IMR-90 (cell line): ENCODE measurements around the gene ACSL6. TPM values are rescaled to one million over a fixed set of nuclear protein-coding genes. Genes with fewer than 3 reads are reported as not detected.

Experiments used
- ATAC-seq: fragments of 200-7000 bp; cut with Tn5 transposase; 2 replicates; pipeline ENCODE4 v1.9.1; 2020; ENCODE audit warnings: low read depth, mild to moderate bottlenecking, moderate library complexity
- BruUV-seq: library from RNA; stranded (reverse); fragments of 400-500 nt; replicated peaks from 2 replicates; lab custom pipeline; 2021; lab: Mats Ljungman, UMichigan
- CTCF ChIA-PET: fragments of 300-600 bp; formaldehyde crosslinking; extraction: SDS; loops from one replicate; lab custom pipeline; 2021; ENCODE audit warnings: antibody characterized with exemption; lab: Yijun Ruan, JAX
- POLR2A ChIA-PET: fragments of 300-600 bp; sonication (Branson Sonifier 250); formaldehyde crosslinking; loops from one replicate; lab custom pipeline; 2022; ENCODE audit warnings: antibody characterized with exemption; ENCODE audit not compliant: unreplicated experiment; lab: Charles Lee
- DNase-seq: peaks from one replicate; pipeline ENCODE4 v3.0.0; 2013
- H2AFZ ChIP-seq: replicated peaks from 2 replicates; pipeline ENCODE3; 2013; ENCODE audit warnings: low read length, mild to moderate bottlenecking; ENCODE audit not compliant: poor library complexity
- H2AK5ac ChIP-seq: 2 replicates; pipeline ENCODE4 v1.6.1; 2013; ENCODE audit warnings: low read depth, low read length, inconsistent platforms
- H2AK9ac ChIP-seq: replicated peaks from 2 replicates; pipeline ENCODE3; 2013; ENCODE audit warnings: mild to moderate bottlenecking, low read depth, low read length, moderate library complexity; ENCODE audit not compliant: poor library complexity
- H2BK120ac ChIP-seq: 2 replicates; pipeline ENCODE4 v1.6.1; 2013; ENCODE audit warnings: low read depth, low read length, inconsistent platforms
- H2BK15ac ChIP-seq: 3 replicates; pipeline ENCODE4 v1.6.1; 2013; ENCODE audit warnings: low read depth, low read length, inconsistent platforms
- H2BK20ac ChIP-seq: 2 replicates; pipeline ENCODE4 v1.6.1; 2013; ENCODE audit warnings: low read depth, mild to moderate bottlenecking, inconsistent platforms, low read length, moderate library complexity
- H2BK5ac ChIP-seq: 2 replicates; pipeline ENCODE4 v1.6.1; 2013; ENCODE audit warnings: mild to moderate bottlenecking, low read depth, low read length, inconsistent platforms; ENCODE audit not compliant: poor library complexity, severe bottlenecking
- H3K14ac ChIP-seq: replicated peaks from 2 replicates; pipeline ENCODE4 v1.6.1; 2013; ENCODE audit warnings: low read depth, low read length, inconsistent platforms
- H3K18ac ChIP-seq: 2 replicates; pipeline ENCODE4 v1.6.1; 2013; ENCODE audit warnings: low read depth, low read length, control low read depth
- H3K23ac ChIP-seq: 2 replicates; pipeline ENCODE4 v1.6.1; 2013; ENCODE audit warnings: low read depth, low read length, inconsistent platforms
- H3K27ac ChIP-seq: 2 replicates; pipeline ENCODE4 v1.5.1; 2013; ENCODE audit warnings: mild to moderate bottlenecking, control low read depth, low read length; ENCODE audit not compliant: insufficient read depth
- H3K27me3 ChIP-seq: 2 replicates; pipeline ENCODE4 v1.6.1; 2013; ENCODE audit warnings: low read length; ENCODE audit not compliant: control insufficient read depth, insufficient read depth
- H3K36me3 ChIP-seq: 2 replicates; pipeline ENCODE4 v1.6.1; 2013; ENCODE audit warnings: low read length, mixed read lengths; ENCODE audit not compliant: control insufficient read depth, insufficient read depth
- H3K4ac ChIP-seq: 2 replicates; pipeline ENCODE4 v1.6.1; 2013; ENCODE audit warnings: low read depth, low read length, inconsistent platforms
- H3K4me1 ChIP-seq: 2 replicates; pipeline ENCODE4 v1.6.1; 2013; ENCODE audit warnings: low read length, mixed read lengths; ENCODE audit not compliant: control insufficient read depth, insufficient read depth
- H3K4me2 ChIP-seq: 2 replicates; pipeline ENCODE4 v1.6.1; 2013; ENCODE audit warnings: low read depth, mild to moderate bottlenecking, control low read depth, low read length, moderate library complexity
- H3K4me3 ChIP-seq: 2 replicates; pipeline ENCODE4 v1.5.1; 2013; ENCODE audit warnings: low read depth, mild to moderate bottlenecking, control low read depth, low read length, moderate library complexity; ENCODE audit not compliant: insufficient read depth
- H3K56ac ChIP-seq: 2 replicates; pipeline ENCODE4 v1.6.1; 2013; ENCODE audit warnings: low read length, inconsistent platforms; ENCODE audit not compliant: insufficient read depth; ENCODE audit errors: extremely low read depth
- H3K79me1 ChIP-seq, 2 experiments: 2 replicates each; pipeline ENCODE4 v1.6.1; 2013; ENCODE audit warnings: low read length in 2 of 2, inconsistent platforms in 1 of 2, low read depth in 1 of 2
- H3K9ac ChIP-seq: 2 replicates; pipeline ENCODE4 v1.6.1; 2013; ENCODE audit warnings: low read depth, low read length, control low read depth
- H3K9me1 ChIP-seq: 2 replicates; pipeline ENCODE4 v1.6.1; 2013; ENCODE audit warnings: low read length, inconsistent platforms; ENCODE audit not compliant: insufficient read depth
- H3K9me3 ChIP-seq: 2 replicates; pipeline ENCODE4 v1.6.1; 2013; ENCODE audit warnings: low read length; ENCODE audit not compliant: control insufficient read depth, insufficient read depth
- H4K20me1 ChIP-seq: 2 replicates; pipeline ENCODE4 v1.6.1; 2013; ENCODE audit warnings: low read length, inconsistent platforms; ENCODE audit not compliant: insufficient read depth
- H4K5ac ChIP-seq: 2 replicates; pipeline ENCODE4 v1.6.1; 2013; ENCODE audit warnings: mild to moderate bottlenecking, low read depth, low read length, control low read depth
- H4K8ac ChIP-seq, 2 experiments: 2 replicates each; pipeline ENCODE4 v1.6.1; 2013; ENCODE audit warnings: low read depth in 2 of 2, low read length in 2 of 2, control low read depth in 1 of 2, inconsistent platforms in 1 of 2
- H4K91ac ChIP-seq: 2 replicates; pipeline ENCODE4 v1.6.1; 2013; ENCODE audit warnings: low read depth, low read length, inconsistent platforms; ENCODE audit not compliant: insufficient read depth
- BHLHE40 ChIP-seq: fragments of 150-350 bp; IDR thresholded peaks from 2 replicates; pipeline ENCODE4 v1.6.1; 2016; ENCODE audit warnings: mild to moderate bottlenecking, low read depth, low read length
- CEBPB ChIP-seq: IDR thresholded peaks from 2 replicates; pipeline ENCODE4 v1.6.1; 2012; ENCODE audit warnings: low read depth, low read length, improper control_type of control experiment
- CHD1 ChIP-seq: IDR thresholded peaks from 2 replicates; pipeline ENCODE4 v1.6.1; 2012; ENCODE audit warnings: low read depth, low read length, improper control_type of control experiment
- ELK1 ChIP-seq: fragments of 150-350 bp; IDR thresholded peaks from 2 replicates; pipeline ENCODE4 v1.6.1; 2016; ENCODE audit warnings: low read depth, mild to moderate bottlenecking, low read length, moderate library complexity, borderline replicate concordance
- MAFK ChIP-seq: IDR thresholded peaks from 2 replicates; pipeline ENCODE4 v1.6.1; 2012; ENCODE audit warnings: low read depth, low read length, improper control_type of control experiment
- MAZ ChIP-seq: IDR thresholded peaks from 2 replicates; pipeline ENCODE4 v1.6.1; 2012; ENCODE audit warnings: low read depth, mild to moderate bottlenecking, low read length, improper control_type of control experiment, moderate library complexity, borderline replicate concordance
- NFE2L2 ChIP-seq: fragments of 150-350 bp; IDR thresholded peaks from 2 replicates; pipeline ENCODE4 v1.6.1; 2016; ENCODE audit warnings: low read depth, mild to moderate bottlenecking, low read length
- POLR2A ChIP-seq: IDR thresholded peaks from 2 replicates; pipeline ENCODE4 v1.6.1; 2012; ENCODE audit warnings: mild to moderate bottlenecking, low read depth, low read length
- RAD21 ChIP-seq: IDR thresholded peaks from 2 replicates; pipeline ENCODE4 v1.6.1; 2012; ENCODE audit warnings: low read length, improper control_type of control experiment
- RCOR1 ChIP-seq: IDR thresholded peaks from 2 replicates; pipeline ENCODE4 v1.6.1; 2012; ENCODE audit warnings: mild to moderate bottlenecking, low read length, improper control_type of control experiment; ENCODE audit not compliant: insufficient replicate concordance
- WGBS, 2 experiments: methylation state at CpG; one replicate each; pipeline versions ENCODE4 v1.1.5 to v1.1.7; 2013; ENCODE audit warnings: missing lambda C conversion rate in 2 of 2; ENCODE audit not compliant: insufficient read length in 1 of 2; ENCODE audit errors: extremely low coverage in 2 of 2; 5-methylcytosine and 5-hydroxymethylcytosine counted together
- dilution Hi-C: fragments of 300-500 bp; cut with HindIII; formaldehyde crosslinking; loops from one replicate; pipeline ENCODE4 v1.14.3; 2018; ENCODE audit warnings: low sequenced_read_pairs; ENCODE audit not compliant: unreplicated experiment
- in situ Hi-C: fragments of 300-500 bp; cut with MboI; formaldehyde crosslinking; loops from 3 replicates; pipeline ENCODE4 v1.14.3; 2019; ENCODE audit warnings: low sequenced_read_pairs, inconsistent platforms, mixed read lengths
- intact Hi-C: fragments of 100-400 bp; cut with micrococcal nuclease; formaldehyde crosslinking; loops from 2 replicates; pipeline ENCODE4 v1.10.0; 2022
- polyA plus RNA-seq, 3 experiments: library from polyadenylated mRNA; depleted of rRNA; stranded (reverse); fragments of >200 nt; gene quantifications; 2 replicates each; pipeline ENCODE4 v1.2.3, GENCODE V29; 2012; ENCODE audit warnings: low replicate concordance in 1 of 3
- total RNA-seq: library from RNA; depleted of rRNA; stranded (reverse); fragments of >200 nt; gene quantifications from 2 replicates; pipeline ENCODE4 v1.2.3, GENCODE V29; 2012

ACSL6 gene
- total and polyA plus RNA-seq, 2 of the 4 experiments (the other 2 are of a cell fraction): not detected

GRCh38 chr5:132046880-132047299 lies 35.4 kb upstream of the ACSL6 start:
- no peak for ATAC-seq
- Histone ChIP-seq H3K4me2 (no peak overlapping the region), H2AK5ac (no peak overlapping the region), H2BK120ac (no peak overlapping the region), H3K36me3 (no peaks in the 10 kb centered on the region), H2BK20ac (no peak overlapping the region), H3K56ac (no peak overlapping the region), H3K27me3 (peaks cover 21% of the 10 kb centered on the region), H2BK5ac (no peak overlapping the region), H3K4ac (no peak overlapping the region), H3K18ac (no peak overlapping the region), H2BK15ac (no peak overlapping the region), H3K9me1 (no peaks in the 10 kb centered on the region), H2AFZ (no peak overlapping the region), H3K23ac (no peak overlapping the region), H3K4me1 (no peaks in the 10 kb centered on the region), H4K91ac (no peak overlapping the region), H3K14ac (no peak overlapping the region), H4K20me1 (no peaks in the 10 kb centered on the region), H3K79me1 (no peaks in the 10 kb centered on the region), H2AK9ac (no peak overlapping the region), H4K5ac (no peak overlapping the region), H4K8ac (no peak overlapping the region), H3K9ac (no peak overlapping the region), H3K27ac (no peak overlapping the region), H3K9me3 (no peaks in the 10 kb centered on the region), H3K4me3 (no peak overlapping the region)
- dilution Hi-C loops (no loop called here), intact Hi-C loops (no loop called here), in situ Hi-C loops (no loop called here)
- POLR2A ChIA-PET: no interaction called here
- TF ChIP-seq BHLHE40 (no peak), CHD1 (no peak), ELK1 (no peak), RCOR1 (no peak), CEBPB (no peak), NFE2L2 (no peak), MAZ (no peak), POLR2A (no peak), MAFK (no peak), RAD21 (no peak)
- no TSS peak for BruUV-seq
- CTCF ChIA-PET: no interaction called here
- DNase-seq: no peak
- WGBS, 2 experiments: 29% methylated on average over 2 of the region's 7 CpGs; no CpG with 5 or more reads in 1 of the 2 experiments
